NCI-H524 (cell line): ENCODE measurements around the gene SOX5.
"Not testable (repeated sequence)": the region's sequence is repeated elsewhere in the genome, so short reads cannot be mapped to it uniquely, and the experiment has no call there.

Experiments
- DNase-seq, 2 experiments: peaks; one replicate each; lab custom pipeline; 2025; lab: John Stamatoyannopoulos, UW

SOX5 gene

GRCh38 chr12:23909551-23909950 is 39.9 kb downstream of the SOX5 start:
- no peak for DNase-seq

GRCh38 chr12:23906329-23906728 is 43.1 kb downstream of the SOX5 start:
- peak; percentile 52 to 80 for DNase-seq

- no peak for DNase-seq
These were observed 50.0 kb downstream of the SOX5 start for GRCh38 chr12:23899434-23899833.

GRCh38 chr12:23898121-23898520 is 51.3 kb downstream of the SOX5 start:
- DNase-seq: no peak

GRCh38 chr12:23895792-23896218 is 53.7 kb downstream of the SOX5 start:
- peak; percentile 51 to 73 for DNase-seq

GRCh38 chr12:23893611-23894010 is 55.9 kb downstream of the SOX5 start:
- no peak for DNase-seq

GRCh38 chr12:23891115-23891514 is 58.4 kb downstream of the SOX5 start:
- DNase-seq: no peak

GRCh38 chr12:23889069-23889440 is 60.4 kb downstream of the SOX5 start:
- DNase-seq: no peak

GRCh38 chr12:23888396-23889068 is 60.9 kb downstream of the SOX5 start:
- DNase-seq: no peak

GRCh38 chr12:23887055-23887835 is 62.2 kb downstream of the SOX5 start:
- no peak for DNase-seq

- no peak for DNase-seq
These were observed 64.1 kb downstream of the SOX5 start for GRCh38 chr12:23885394-23885793.

- no peak for DNase-seq
These were observed 64.6 kb downstream of the SOX5 start for GRCh38 chr12:23884909-23885308.

- DNase-seq: no peak
These were observed 68.5 kb downstream of the SOX5 start for GRCh38 chr12:23880988-23881387.

- not testable (repeated sequence) for DNase-seq
These were observed 72.9 kb downstream of the SOX5 start for GRCh38 chr12:23876618-23877017.

- DNase-seq: no peak
These were observed 81.7 kb downstream of the SOX5 start for GRCh38 chr12:23867794-23868193.

- DNase-seq: no peak
These were observed 86.8 kb downstream of the SOX5 start for GRCh38 chr12:23862701-23863100.

GRCh38 chr12:23860019-23860418 is 89.5 kb downstream of the SOX5 start:
- DNase-seq: no peak

- DNase-seq: no peak
These were observed 92.3 kb downstream of the SOX5 start for GRCh38 chr12:23857178-23857577.

- no peak for DNase-seq
These were observed 93.7 kb downstream of the SOX5 start for GRCh38 chr12:23855813-23856212.

GRCh38 chr12:23854598-23854997 is 94.9 kb downstream of the SOX5 start:
- DNase-seq: no peak

- DNase-seq: no peak
These were observed 95.8 kb downstream of the SOX5 start for GRCh38 chr12:23853640-23854039.

GRCh38 chr12:23851602-23852001 is 97.9 kb downstream of the SOX5 start:
- DNase-seq: no peak

- DNase-seq: no peak
These were observed 101.6 kb downstream of the SOX5 start for GRCh38 chr12:23847857-23848256.

GRCh38 chr12:23843958-23844357 is 105.5 kb downstream of the SOX5 start:
- no peak for DNase-seq
